Smooth muscle cell (in vitro differentiated cells): ENCODE measurements around the gene MAP3K14. TPM values are rescaled to one million over a fixed set of nuclear protein-coding genes. Genes with fewer than 3 reads are reported as not detected.
"Not testable (repeated sequence)": the region's sequence is repeated elsewhere in the genome, so short reads cannot be mapped to it uniquely, and the experiment has no call there.

Source experiments
- DNase-seq: peaks from one replicate; lab custom pipeline; 2025; ENCODE audit not compliant: unreplicated experiment; lab: John Stamatoyannopoulos, UW
- H2AFZ ChIP-seq: fragments of 200-600 bp; sonication (generic); 2 replicates; pipeline ENCODE4 v1.6.0; 2016; ENCODE audit warnings: antibody characterized with exemption, low read depth, mild to moderate bottlenecking
- H3F3A ChIP-seq: fragments of 200-600 bp; sonication (generic); 2 replicates; pipeline ENCODE4 v1.6.0; 2017; ENCODE audit warnings: antibody characterized with exemption, low read depth
- H3K27ac ChIP-seq: fragments of 200-600 bp; sonication (generic); 2 replicates; pipeline ENCODE4 v1.5.1; 2016; ENCODE audit warnings: low read depth, mild to moderate bottlenecking
- H3K27me3 ChIP-seq: fragments of 200-600 bp; sonication (generic); 2 replicates; pipeline ENCODE4 v1.6.1; 2016; ENCODE audit warnings: low read depth, mild to moderate bottlenecking
- H3K36me3 ChIP-seq: fragments of 200-600 bp; sonication (generic); 2 replicates; pipeline ENCODE4 v1.5.1; 2016; ENCODE audit warnings: low read depth
- H3K4me1 ChIP-seq: fragments of 200-600 bp; sonication (generic); 2 replicates; pipeline ENCODE4 v1.5.1; 2016; ENCODE audit warnings: low read depth
- H3K4me2 ChIP-seq: fragments of 200-600 bp; sonication (generic); 2 replicates; pipeline ENCODE4 v1.6.0; 2016; ENCODE audit warnings: mild to moderate bottlenecking
- H3K4me3 ChIP-seq: fragments of 200-600 bp; sonication (generic); 2 replicates; pipeline ENCODE4 v1.5.1; 2016; ENCODE audit warnings: mild to moderate bottlenecking
- H3K79me2 ChIP-seq: fragments of 200-600 bp; sonication (generic); 2 replicates; pipeline ENCODE4 v1.6.0; 2016; ENCODE audit warnings: low read depth, mild to moderate bottlenecking
- H3K9ac ChIP-seq: fragments of 200-600 bp; sonication (generic); 2 replicates; pipeline ENCODE4 v1.6.0; 2016; ENCODE audit warnings: low read depth
- H3K9me3 ChIP-seq: fragments of 200-600 bp; sonication (generic); replicated peaks from 2 replicates; pipeline ENCODE4 v1.5.1; 2016; ENCODE audit warnings: low read depth
- H4K20me1 ChIP-seq: fragments of 200-600 bp; sonication (generic); 2 replicates; pipeline ENCODE4 v1.6.0; 2016; ENCODE audit warnings: low read depth
- WGBS: methylation state at CpG from one replicate; pipeline ENCODE4 v1.1.7; 2016; ENCODE audit warnings: low lambda C conversion rate; 5-methylcytosine and 5-hydroxymethylcytosine counted together
- polyA plus RNA-seq: library from polyadenylated mRNA; unstranded; fragments of >200 nt; fragmentation: Nextera tagmentation; extraction: Ambion mirVana; gene quantifications from 2 replicates; pipeline ENCODE4 v1.2.1, GENCODE V29; 2016
- total RNA-seq: library from RNA; depleted of rRNA; stranded (reverse); fragments of >200 nt; gene quantifications from 2 replicates; pipeline ENCODE4 v1.2.3, GENCODE V29; 2014
- TF ChIP-seq, protein P1 (sequence below): fragments of 200-600 bp; sonication (generic); IDR thresholded peaks from 2 replicates; pipeline ENCODE4 v1.5.1; 2017; ENCODE audit warnings: borderline replicate concordance, mild to moderate bottlenecking, antibody characterized with exemption; ENCODE audit not compliant: insufficient read depth, poor library complexity, severe bottlenecking

Gene MAP3K14
- total and polyA plus RNA-seq, 2 experiments from 2014 or later, result 1.7 to 1.8 TPM

DNA sequence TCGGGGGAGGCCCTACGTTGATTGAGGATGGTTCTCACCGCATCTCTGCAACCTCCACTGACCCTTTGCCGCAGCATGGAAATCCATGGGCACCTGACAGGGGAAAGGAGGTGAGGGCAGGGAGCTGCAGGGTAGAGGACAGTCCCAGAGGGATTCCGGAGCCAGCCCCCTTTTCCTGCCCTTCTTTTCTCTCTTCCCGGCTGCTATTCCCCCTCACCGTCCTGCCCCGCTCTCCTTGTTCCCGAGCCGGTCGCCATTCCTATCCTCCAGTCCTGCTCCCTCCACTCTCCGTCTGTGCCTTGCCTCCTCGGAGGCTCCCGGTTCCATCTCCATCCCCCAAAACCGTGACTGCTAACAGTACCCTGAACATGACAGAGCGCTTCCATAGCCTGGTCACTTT is 59.7 kb downstream of the MAP3K14 start:
- no peak overlapping the region for H3K4me2 ChIP-seq
- DNase-seq, result no peak
- H4K20me1 ChIP-seq, result no peaks in the 10 kb centered on the region
- no peak overlapping the region for H2AFZ ChIP-seq
- H3K4me1 ChIP-seq, result peaks cover 4% of the 10 kb centered on the region
- whole genome bisulfite sequencing, result 78% methylated on average over 16 of the region's 16 CpGs
- no peaks in the 10 kb centered on the region for H3K36me3 ChIP-seq
- TF ChIP-seq, protein P1, sequence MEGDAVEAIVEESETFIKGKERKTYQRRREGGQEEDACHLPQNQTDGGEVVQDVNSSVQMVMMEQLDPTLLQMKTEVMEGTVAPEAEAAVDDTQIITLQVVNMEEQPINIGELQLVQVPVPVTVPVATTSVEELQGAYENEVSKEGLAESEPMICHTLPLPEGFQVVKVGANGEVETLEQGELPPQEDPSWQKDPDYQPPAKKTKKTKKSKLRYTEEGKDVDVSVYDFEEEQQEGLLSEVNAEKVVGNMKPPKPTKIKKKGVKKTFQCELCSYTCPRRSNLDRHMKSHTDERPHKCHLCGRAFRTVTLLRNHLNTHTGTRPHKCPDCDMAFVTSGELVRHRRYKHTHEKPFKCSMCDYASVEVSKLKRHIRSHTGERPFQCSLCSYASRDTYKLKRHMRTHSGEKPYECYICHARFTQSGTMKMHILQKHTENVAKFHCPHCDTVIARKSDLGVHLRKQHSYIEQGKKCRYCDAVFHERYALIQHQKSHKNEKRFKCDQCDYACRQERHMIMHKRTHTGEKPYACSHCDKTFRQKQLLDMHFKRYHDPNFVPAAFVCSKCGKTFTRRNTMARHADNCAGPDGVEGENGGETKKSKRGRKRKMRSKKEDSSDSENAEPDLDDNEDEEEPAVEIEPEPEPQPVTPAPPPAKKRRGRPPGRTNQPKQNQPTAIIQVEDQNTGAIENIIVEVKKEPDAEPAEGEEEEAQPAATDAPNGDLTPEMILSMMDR, result no peak
- H3K27me3 ChIP-seq, result no peaks in the 10 kb centered on the region
- no peak overlapping the region for H3K4me3 ChIP-seq
- no peaks in the 10 kb centered on the region for H3F3A ChIP-seq
- no peaks in the 10 kb centered on the region for H3K9me3 ChIP-seq
- no peak overlapping the region for H3K9ac ChIP-seq
- no peak overlapping the region for H3K27ac ChIP-seq
- H3K79me2 ChIP-seq, result no peaks in the 10 kb centered on the region

DNA sequence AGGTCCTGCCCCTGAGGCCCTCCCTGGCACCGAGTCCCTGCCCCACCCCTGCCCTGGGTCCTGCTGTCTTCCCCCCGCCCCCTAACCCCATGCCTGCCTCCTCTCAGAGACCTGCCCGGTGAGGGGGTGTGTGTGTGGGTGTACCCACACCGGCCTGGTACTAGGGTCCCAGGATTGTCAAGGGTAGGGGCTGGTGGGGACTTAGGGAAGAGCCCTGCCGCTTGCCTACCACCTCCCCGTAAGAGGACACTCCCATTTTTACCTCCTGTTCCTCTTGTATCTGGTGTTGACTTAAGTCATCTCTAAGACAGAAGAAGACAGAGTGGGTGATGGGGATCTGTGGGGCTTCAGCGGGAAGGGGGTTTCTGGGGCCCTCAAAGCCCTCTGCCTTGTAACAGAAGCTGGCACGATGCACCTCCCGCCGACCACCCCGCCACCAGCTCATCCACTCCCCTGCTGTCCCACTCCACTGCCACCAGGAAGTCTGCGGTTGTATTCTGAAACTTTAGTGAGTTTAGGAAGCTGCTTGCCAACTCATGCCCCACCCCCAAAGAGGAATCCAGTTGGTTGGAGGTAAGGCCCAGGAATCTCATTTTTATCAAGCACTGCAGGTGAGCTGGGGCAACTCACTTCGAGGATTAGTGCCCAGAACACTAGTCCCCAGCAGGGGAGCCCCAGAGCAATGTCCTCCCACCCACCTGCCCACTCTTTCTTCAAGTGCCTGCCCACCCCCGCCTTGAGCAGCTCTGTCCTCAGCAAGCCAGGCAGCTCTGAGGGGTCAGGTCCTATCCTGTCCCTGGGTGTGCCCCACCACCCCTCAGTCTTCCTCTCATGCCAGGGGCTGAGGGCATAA is 60.5 kb downstream of the MAP3K14 start:
- Histone ChIP-seq H3K36me3 (no peaks in the 10 kb centered on the region), H3K9me3 (no peaks in the 10 kb centered on the region), H3K27me3 (no peaks in the 10 kb centered on the region), H3F3A (no peaks in the 10 kb centered on the region), H3K4me2 (no peak overlapping the region), H3K27ac (no peak overlapping the region), H2AFZ (no peak overlapping the region), H3K4me3 (no peak overlapping the region), H3K9ac (no peak overlapping the region), H3K79me2 (no peaks in the 10 kb centered on the region), H4K20me1 (no peaks in the 10 kb centered on the region), H3K4me1 (peaks cover 2% of the 10 kb centered on the region)
- DNase-seq, result no peak
- TF ChIP-seq, protein P1, result no peak
- WGBS, result 89% methylated on average over 14 of the region's 14 CpGs

DNA sequence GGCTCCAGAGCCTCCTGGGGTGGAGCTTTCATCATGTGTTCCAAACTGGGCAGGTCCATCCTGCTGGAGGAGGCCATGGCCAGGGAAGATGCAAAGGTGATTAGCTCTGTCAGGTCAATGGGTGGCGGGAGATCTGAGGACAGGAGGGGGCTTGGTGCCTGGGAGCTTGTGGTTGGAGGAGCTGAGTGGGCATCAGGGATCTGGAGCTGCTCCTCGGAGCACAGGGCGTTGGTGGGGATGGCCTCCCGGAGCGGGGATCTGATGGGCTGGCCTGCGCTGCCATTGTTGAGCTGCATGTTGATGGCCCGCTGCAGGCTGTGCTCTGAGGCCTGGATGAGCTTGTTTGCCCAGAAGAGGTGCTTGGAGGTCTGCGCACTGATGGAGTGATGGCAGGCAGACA is 61.5 kb downstream of the MAP3K14 start:
- DNase-seq, result no peak
- Histone ChIP-seq H3K4me1 (peaks cover 2% of the 10 kb centered on the region), H3F3A (no peaks in the 10 kb centered on the region), H3K9ac (no peak overlapping the region), H3K9me3 (no peaks in the 10 kb centered on the region), H3K27me3 (no peaks in the 10 kb centered on the region), H3K27ac (no peak overlapping the region), H2AFZ (no peak overlapping the region), H3K4me3 (no peak overlapping the region), H3K79me2 (no peaks in the 10 kb centered on the region), H3K4me2 (no peak overlapping the region), H4K20me1 (no peaks in the 10 kb centered on the region), H3K36me3 (no peaks in the 10 kb centered on the region)
- 95% methylated on average over 8 of the region's 8 CpGs for WGBS
- TF ChIP-seq, protein P1, result no peak

DNA sequence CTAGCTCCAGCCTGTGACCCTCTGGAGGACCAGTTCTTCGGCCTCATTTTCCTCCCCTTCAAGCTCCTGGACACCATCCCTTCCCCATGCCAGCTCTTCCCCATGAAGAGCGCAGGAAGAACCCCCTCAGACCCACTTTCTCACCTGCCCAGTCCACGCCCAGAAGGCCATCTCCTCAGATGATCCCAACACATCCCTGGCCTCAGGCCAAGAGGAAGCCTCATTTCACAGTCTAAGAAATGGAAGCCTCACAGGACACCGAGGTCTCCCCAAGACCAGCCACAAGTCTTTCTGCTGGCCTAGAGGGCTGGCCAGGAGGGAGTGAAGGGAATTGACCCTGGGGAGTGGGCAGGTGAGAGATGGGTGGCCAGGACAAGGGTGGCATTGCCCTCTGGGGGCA is 62.9 kb downstream of the MAP3K14 start:
- H3K9me3 ChIP-seq, result no peaks in the 10 kb centered on the region
- H3F3A ChIP-seq, result no peaks in the 10 kb centered on the region
- H3K4me2 ChIP-seq, result no peak overlapping the region
- H3K79me2 ChIP-seq, result no peaks in the 10 kb centered on the region
- H2AFZ ChIP-seq, result no peak overlapping the region
- H3K27me3 ChIP-seq, result no peaks in the 10 kb centered on the region
- H3K4me1 ChIP-seq, result peaks cover 2% of the 10 kb centered on the region
- DNase-seq, result no peak
- no peak overlapping the region for H3K9ac ChIP-seq
- no peak overlapping the region for H3K4me3 ChIP-seq
- no peaks in the 10 kb centered on the region for H3K36me3 ChIP-seq
- H3K27ac ChIP-seq, result no peak overlapping the region
- H4K20me1 ChIP-seq, result no peaks in the 10 kb centered on the region
- WGBS, result 97% methylated on average over 4 of the region's 4 CpGs
- TF ChIP-seq, protein P1, result no peak

DNA sequence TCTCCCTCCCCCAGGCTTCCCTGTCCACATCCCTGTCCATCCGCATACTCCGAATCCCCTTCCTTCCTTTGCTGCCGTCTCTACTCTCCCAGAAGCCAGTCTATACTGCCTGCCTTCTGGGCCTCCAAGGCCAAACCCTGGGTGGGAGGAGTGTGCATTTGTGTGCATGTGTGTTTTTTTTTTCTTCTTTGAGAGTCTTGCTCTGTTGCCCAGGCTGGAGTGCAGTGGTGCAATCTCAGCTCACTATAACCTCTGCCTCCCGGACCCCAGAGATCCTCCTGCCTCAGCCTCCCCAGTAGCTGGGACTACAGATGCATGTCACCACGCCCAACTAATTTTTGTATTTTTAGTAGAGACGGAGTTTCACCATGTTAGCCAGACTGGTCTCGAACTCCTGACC is 63.6 kb downstream of the MAP3K14 start:
- not testable (repeated sequence) for H3K36me3 ChIP-seq, DNase-seq, H3F3A ChIP-seq, H3K27ac ChIP-seq, H3K4me3 ChIP-seq, H3K79me2 ChIP-seq, H3K9me3 ChIP-seq, H2AFZ ChIP-seq, H4K20me1 ChIP-seq, H3K4me2 ChIP-seq, H3K4me1 ChIP-seq, H3K9ac ChIP-seq, H3K27me3 ChIP-seq
- 93% methylated on average over 7 of the region's 7 CpGs for WGBS
